GM12865 (cell line): ENCODE measurements around the gene SLC7A4.
"Not testable (repeated sequence)": the region's sequence is repeated elsewhere in the genome, so short reads cannot be mapped to it uniquely, and the experiment has no call there.

Experiments used
- DNase-seq: peaks from one replicate; pipeline ENCODE4 v3.0.0; 2010; ENCODE audit warnings: low read depth
- H3K4me3 ChIP-seq: 2 replicates; pipeline ENCODE4 v1.5.1; 2011; ENCODE audit warnings: mild to moderate bottlenecking, low read depth, low read length, control low read depth
- TF ChIP-seq, protein P1 (sequence below): IDR thresholded peaks from 2 replicates; pipeline ENCODE4 v1.5.1; 2011; ENCODE audit warnings: low read length, control low read depth, low read depth, inconsistent platforms; ENCODE audit not compliant: insufficient read depth; ENCODE audit errors: missing control alignments

SLC7A4 gene

DNA sequence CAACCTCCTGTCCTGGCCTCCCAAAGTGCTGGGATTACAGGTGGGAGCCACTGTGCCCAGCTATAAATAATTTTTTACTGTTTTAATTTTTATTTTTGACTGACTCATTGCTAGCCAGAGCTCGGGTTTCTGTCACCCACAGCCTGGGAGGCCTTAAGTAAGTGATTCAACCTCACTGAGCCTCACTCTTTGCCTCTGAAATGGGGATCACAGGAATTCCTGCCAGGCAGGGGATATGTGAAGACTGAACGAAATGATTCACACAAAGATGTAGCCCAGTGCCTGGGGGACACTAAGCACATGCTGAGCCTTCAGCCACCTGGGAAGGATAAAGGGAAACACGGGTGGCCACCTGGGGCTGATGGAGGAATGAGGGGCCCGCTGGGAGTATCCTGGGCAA is 9.6 kb upstream of the SLC7A4 start:
- DNase-seq, result no peak
- TF ChIP-seq, protein P1, sequence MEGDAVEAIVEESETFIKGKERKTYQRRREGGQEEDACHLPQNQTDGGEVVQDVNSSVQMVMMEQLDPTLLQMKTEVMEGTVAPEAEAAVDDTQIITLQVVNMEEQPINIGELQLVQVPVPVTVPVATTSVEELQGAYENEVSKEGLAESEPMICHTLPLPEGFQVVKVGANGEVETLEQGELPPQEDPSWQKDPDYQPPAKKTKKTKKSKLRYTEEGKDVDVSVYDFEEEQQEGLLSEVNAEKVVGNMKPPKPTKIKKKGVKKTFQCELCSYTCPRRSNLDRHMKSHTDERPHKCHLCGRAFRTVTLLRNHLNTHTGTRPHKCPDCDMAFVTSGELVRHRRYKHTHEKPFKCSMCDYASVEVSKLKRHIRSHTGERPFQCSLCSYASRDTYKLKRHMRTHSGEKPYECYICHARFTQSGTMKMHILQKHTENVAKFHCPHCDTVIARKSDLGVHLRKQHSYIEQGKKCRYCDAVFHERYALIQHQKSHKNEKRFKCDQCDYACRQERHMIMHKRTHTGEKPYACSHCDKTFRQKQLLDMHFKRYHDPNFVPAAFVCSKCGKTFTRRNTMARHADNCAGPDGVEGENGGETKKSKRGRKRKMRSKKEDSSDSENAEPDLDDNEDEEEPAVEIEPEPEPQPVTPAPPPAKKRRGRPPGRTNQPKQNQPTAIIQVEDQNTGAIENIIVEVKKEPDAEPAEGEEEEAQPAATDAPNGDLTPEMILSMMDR, result no peak
- no peak overlapping the region for H3K4me3 ChIP-seq

DNA sequence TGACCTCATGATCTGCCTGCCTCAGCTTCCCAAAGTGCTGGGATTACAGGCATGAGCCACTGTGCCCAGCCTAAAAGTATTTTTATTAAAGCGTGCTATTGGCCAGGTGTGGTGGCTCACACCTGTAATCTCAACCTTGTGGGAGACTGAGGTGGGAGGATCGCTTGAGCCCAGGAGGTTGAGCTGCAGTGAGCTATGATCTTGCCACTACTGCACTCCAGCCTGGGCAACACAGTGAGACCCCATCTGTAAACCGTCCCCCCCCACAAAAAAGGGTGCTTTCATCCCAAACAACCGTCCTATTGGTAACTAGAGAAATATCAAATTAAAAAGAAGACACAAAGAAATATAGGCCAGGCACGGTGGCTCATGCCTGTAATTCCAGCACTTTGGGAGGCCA is 6.8 kb upstream of the SLC7A4 start:
- not testable (repeated sequence) for DNase-seq, H3K4me3 ChIP-seq

DNA sequence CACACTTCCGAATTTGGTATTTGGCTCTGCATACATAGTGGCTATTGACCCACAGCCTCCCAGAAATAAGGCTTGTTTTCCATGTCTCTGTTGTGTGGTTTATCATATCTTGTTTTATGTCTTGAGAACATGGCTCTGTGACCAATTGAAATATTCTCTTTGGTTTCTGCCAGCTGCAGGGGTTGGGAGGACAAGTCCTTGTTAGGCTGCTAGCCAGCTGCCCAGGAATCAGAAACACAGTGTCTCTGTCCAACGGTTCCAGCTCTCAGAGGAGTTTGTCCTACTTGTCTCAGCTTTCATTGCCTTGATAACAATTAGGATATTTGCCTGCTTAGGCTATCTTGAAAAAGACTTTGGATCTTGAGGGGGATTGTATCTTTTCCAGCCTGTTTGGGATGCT is 6.0 kb upstream of the SLC7A4 start:
- no peak overlapping the region for H3K4me3 ChIP-seq
- DNase-seq, result no peak
- TF ChIP-seq, protein P1, result no peak

DNA sequence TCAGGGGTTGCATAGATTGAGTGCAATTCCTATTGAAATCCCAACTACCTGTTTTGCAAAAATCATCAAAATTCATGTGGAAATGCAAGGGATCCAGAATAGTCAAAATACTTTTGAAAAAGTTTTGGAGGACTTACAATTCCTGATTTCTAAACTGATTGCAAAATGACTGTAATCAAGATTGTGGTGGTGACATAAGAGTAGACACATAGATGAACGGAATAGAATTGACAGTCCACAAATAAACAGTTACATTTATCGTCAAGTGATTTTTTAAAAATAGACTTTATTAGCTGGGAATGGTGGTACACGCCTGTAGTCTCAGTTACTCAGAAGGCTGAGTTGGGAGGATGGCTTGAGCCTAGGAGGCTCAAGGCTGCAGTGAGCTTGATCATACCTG is 2.6 kb upstream of the SLC7A4 start:
- TF ChIP-seq, protein P1, result no peak
- no peak overlapping the region for H3K4me3 ChIP-seq
- DNase-seq, result no peak

DNA sequence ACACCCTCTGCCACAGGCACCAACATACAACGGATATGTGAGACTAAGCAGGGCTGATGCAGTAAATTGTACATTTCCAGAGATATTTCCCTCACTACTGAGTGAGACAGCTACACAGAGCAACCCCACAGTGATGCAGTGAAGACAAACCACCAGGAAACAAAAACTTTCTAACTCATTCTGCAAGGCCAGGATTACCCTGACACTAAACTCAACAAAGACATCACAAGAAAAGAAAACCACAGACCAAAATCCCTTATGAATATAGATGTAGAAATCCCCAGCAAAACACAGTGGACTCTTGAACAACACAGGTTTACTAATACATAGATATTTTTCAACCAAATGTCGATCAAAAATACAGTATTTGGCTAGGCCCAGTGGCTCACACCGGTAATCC is 1.5 kb upstream of the SLC7A4 start:
- H3K4me3 ChIP-seq, result no peak overlapping the region
- TF ChIP-seq, protein P1, result no peak
- DNase-seq, result peak; percentile 41

DNA sequence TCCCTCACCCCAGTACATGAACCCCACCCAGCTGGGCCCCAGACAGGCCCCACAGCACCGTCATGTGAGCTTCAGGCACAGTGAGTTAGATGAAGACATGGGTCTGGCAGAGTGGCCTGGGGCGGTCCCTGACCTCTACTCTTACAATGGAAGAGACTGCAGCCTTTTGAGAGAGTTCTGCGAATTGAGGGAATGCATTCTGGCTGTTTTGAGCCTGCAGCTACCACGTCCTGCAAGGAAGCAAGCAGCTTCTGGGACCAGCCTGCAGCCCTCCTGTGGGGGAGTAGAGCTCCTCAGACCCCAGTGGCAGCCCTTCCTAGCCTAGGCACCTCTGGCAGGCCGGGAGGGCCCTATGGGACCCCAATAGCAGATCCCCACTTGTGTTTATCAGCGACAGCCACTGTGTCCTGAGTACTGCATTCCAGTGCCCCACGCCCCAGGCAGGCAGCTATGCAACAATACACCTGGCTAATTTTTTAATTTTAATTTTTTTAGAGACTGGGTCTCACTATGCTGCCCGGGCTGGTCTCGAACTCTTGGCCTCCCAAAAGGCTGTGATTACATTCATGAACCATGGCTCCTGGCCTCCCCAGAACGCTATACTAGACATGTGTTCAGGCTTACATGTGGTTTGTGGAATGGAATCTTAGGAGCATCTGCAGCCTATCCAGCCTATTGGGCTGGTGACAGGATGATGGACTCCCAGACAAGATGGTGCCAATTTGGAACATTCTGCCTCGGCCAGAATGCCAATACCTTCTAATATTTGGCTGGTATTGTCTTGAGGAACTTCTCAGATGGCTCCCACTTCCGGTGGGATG is 717 bp upstream of the SLC7A4 start:
- TF ChIP-seq, protein P1, result no peak

DNA sequence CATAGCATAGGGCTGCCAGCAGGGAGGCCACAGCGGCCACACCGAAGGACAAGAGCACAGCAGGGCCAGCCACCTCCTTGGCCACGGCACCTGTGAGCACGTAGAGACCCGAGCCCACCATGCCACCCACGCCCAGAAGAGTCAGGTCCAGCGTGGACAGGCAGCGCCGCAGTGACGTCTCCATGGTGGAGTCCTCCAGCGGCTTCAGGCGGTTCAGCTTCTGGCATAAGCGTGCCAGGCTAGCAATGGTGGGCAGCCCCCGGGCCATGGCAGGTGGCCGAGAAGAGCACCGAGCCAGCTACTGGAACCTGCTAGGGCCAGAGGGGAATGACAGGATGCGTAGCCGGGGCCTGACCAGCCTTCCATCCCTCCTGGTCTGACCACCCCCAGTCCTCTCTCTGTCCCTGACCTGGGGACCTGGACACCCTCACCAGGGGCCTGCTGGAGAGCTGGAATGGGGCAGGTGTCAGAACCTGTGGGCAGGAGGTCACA is 770 bp downstream of the SLC7A4 start:
- no peak for DNase-seq
- H3K4me3 ChIP-seq, result no peak overlapping the region
- TF ChIP-seq, protein P1, result no peak

More for the DNA sequence above, 717 bp upstream of the SLC7A4 start:
- DNase-seq, result no peak
- H3K4me3 ChIP-seq, result no peak overlapping the region
